Measurements from ENCODE around the gene EMILIN1.

DNA sequence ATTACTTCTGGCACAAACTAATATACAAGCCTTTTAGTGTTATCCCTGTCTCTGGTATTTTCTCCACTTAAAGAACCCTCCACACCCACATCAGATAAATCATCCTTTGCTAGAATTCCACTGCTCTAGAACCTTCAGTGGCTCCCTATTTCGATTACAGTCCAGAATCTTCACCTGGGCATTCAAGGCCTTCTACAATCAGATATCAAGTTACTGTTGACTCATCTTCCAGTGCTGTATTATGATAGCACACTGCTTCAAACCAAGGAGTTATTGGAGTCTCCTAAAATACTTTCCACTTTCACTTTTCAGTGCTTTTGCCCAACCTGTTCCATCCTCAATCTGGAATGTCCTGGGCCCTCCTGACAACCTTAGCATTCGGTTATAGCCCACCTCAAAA lies 37.1 kb downstream of the EMILIN1 start:
- TF ChIP-seq, protein P1, sequence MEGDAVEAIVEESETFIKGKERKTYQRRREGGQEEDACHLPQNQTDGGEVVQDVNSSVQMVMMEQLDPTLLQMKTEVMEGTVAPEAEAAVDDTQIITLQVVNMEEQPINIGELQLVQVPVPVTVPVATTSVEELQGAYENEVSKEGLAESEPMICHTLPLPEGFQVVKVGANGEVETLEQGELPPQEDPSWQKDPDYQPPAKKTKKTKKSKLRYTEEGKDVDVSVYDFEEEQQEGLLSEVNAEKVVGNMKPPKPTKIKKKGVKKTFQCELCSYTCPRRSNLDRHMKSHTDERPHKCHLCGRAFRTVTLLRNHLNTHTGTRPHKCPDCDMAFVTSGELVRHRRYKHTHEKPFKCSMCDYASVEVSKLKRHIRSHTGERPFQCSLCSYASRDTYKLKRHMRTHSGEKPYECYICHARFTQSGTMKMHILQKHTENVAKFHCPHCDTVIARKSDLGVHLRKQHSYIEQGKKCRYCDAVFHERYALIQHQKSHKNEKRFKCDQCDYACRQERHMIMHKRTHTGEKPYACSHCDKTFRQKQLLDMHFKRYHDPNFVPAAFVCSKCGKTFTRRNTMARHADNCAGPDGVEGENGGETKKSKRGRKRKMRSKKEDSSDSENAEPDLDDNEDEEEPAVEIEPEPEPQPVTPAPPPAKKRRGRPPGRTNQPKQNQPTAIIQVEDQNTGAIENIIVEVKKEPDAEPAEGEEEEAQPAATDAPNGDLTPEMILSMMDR (IDR thresholded peaks at IDR 0.05), result no peak
- no peak for TF ChIP-seq POLR2A (IDR thresholded peaks at IDR 0.05)
